ENCODE results near the gene RUVBL1.

DNA sequence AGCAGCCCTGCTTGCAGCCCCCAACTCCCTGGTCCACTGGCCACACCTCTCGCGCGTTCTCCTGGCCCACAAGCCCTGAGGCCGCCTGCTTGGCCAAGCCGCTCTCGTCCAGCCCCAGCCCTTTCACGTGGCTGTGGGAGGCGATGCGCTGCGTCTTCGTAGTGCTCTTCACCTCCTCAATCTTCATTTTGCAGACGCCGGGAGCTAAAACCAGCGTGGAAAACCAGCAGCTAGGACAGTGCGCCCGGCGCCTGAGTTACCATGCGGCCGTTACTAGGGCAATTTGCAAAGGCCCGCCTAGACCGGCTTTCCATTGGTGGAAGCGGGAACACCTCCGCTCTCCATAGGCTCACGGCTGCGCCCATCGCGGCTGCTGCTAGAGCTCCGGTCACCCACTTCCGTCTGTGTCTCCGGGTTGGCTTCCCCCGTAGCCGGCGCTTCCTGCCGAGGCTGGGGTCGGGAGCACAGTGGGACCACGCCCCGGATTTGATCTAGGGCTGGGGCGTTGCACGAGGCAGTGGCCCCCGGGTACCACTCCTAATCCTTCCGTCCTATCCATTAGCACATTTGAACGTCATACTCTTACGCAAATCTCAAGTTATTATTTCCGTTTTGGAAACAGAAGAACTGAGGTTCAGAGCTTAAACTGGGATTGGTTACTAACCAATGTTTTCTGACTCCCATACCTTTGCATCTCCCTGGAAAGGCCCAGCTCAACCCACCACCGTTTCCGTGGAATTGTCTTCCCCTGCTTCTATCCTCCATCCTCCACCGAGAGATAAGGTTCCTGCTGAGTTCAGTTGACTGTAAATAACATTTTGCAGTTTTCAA lies at the start of gene RUVBL1:
- TF ChIP-seq POLR2AphosphoS5 (IDR thresholded peaks at IDR 0.05; ENCODE audit: low read depth, low read length) (no peak), POLR2A (IDR thresholded peaks at IDR 0.05; ENCODE audit: low read depth, low read length) (peak; percentile 71; the same call in 1 of the 2 replicates), TAF1 (IDR thresholded peaks at IDR 0.05; ENCODE audit: borderline replicate concordance, low read depth, low read length) (no peak; the same call in 1 of the 2 replicates)

Measured in GM12892 (cell line).